Measurements from ENCODE around the gene CFDP1.
"Not testable (repeated sequence)": the region's sequence is repeated elsewhere in the genome, so short reads cannot be mapped to it uniquely, and the experiment has no call there.

Gene CFDP1

DNA sequence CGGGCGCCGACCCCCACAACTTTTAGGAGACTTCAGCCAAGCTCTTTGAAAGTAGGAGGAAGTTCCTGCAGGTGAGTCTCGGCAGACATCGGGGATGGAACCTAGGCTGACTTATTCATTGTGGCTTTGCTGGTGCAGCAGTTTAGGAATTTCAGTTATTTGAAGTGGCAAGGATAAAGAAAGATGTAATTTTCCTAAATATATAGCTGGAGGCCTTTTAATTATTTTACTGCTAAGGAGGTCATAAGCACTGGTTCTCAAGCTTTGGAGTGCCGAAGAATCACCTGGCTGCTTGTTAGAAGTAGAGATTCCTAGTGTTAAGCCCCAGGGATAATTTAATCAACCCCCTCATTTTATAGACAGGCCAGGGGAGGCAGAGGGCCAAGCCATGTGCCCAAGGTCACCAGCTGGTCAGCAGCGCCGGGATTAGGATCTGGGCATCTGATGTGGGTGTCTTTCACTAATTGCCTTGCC is 152.9 kb downstream of the CFDP1 start:
- no peak for DNase-seq (ENCODE audit: low read depth, low spot score)
- ChIA-PET CTCF (interaction anchor here (1.1 to 2.1 kb wide), 2 partner anchors 47 to 82 kb away, joined by 4 to 8 read pairs; no protein-coding TSS in a partner anchor), POLR2A (no interaction called here)
- TF ChIP-seq, protein P1, sequence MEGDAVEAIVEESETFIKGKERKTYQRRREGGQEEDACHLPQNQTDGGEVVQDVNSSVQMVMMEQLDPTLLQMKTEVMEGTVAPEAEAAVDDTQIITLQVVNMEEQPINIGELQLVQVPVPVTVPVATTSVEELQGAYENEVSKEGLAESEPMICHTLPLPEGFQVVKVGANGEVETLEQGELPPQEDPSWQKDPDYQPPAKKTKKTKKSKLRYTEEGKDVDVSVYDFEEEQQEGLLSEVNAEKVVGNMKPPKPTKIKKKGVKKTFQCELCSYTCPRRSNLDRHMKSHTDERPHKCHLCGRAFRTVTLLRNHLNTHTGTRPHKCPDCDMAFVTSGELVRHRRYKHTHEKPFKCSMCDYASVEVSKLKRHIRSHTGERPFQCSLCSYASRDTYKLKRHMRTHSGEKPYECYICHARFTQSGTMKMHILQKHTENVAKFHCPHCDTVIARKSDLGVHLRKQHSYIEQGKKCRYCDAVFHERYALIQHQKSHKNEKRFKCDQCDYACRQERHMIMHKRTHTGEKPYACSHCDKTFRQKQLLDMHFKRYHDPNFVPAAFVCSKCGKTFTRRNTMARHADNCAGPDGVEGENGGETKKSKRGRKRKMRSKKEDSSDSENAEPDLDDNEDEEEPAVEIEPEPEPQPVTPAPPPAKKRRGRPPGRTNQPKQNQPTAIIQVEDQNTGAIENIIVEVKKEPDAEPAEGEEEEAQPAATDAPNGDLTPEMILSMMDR (IDR thresholded peaks at IDR 0.05; ENCODE audit: insufficient read depth, low read length, missing control alignments), result no peak
- no peak overlapping the region for H3K4me3 ChIP-seq (ENCODE audit: low read depth, low read length)

GRCh38 chr16:75279305-75279704 is 154.0 kb downstream of the CFDP1 start:
- H3K4me3 ChIP-seq (ENCODE audit: low read depth, low read length), result no peak overlapping the region
- DNase-seq (ENCODE audit: low read depth, low spot score), result no peak
- CTCF ChIA-PET, result interaction anchor here (0.8 kb wide), 1 partner anchor 9 kb away, joined by 3 read pairs; no protein-coding TSS in a partner anchor
- TF ChIP-seq, protein P1 (IDR thresholded peaks at IDR 0.05; ENCODE audit: insufficient read depth, low read length, missing control alignments), result no peak
- POLR2A ChIA-PET, result no interaction called here

DNA sequence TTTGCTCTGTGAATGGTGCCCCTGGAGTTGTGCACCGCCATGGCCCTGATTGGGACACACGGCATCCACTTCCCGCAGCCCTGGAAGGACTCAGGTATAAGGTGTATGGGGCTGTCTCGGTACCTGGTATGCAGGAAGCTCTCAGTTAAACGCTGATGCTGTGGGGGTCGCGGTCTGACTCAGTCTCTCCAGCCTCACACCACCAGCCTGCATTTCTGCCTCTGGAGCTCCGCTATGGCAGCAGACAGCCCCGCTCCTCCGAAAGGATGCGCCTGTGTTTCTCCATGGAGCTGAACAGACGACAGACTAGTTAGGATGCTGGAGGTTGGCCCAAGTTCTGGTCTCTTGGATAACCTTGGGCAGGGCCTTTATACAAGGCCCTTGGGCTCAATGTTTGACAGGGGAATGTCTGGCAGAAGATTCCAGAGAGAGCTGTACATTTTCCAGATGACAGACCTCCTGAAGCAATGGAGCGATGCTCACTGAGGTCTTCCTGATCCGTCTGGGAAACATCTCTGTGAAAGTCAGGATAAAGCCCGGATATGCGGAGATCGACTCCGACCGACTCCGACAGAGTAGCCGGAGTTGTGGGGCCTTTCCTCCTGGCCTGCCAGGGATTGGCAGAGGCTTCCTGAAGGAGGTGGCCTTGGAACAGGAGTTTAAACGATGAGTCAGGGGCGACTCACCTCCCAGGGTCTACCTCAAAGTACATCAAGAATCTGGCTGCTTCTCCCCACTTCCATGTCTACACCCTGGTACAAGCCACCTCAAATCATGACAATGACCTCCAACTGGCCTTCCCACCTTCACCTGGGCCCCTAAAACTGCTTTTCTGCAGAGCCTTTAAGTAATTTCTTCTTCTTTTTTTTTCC is 160.0 kb downstream of the CFDP1 start:
- CTCF ChIA-PET, result interaction anchor here (0.6 to 1.1 kb wide), 3 partner anchors 19 to 131 kb away, joined by 3 read pairs; no protein-coding TSS in a partner anchor
- H3K4me3 ChIP-seq (ENCODE audit: low read depth, low read length), result no peak overlapping the region
- POLR2A ChIA-PET, result no interaction called here
- TF ChIP-seq, protein P1 (IDR thresholded peaks at IDR 0.05; ENCODE audit: insufficient read depth, low read length, missing control alignments), result no peak
- DNase-seq (ENCODE audit: low read depth, low spot score), result no peak

- POLR2A ChIA-PET; DNase-seq (ENCODE audit: low read depth, low spot score); H3K4me3 ChIP-seq (ENCODE audit: low read depth, low read length): not testable (repeated sequence)
- CTCF ChIA-PET, result interaction anchor here (0.6 to 1.1 kb wide), 3 partner anchors 18 to 132 kb away, joined by 3 read pairs; no protein-coding TSS in a partner anchor
Measured at GRCh38 chr16:75272629-75273028, 160.7 kb downstream of the CFDP1 start.

- POLR2A ChIA-PET, result no interaction called here
- no peak for DNase-seq (ENCODE audit: low read depth, low spot score)
- TF ChIP-seq, protein P1 (IDR thresholded peaks at IDR 0.05; ENCODE audit: insufficient read depth, low read length, missing control alignments), result no peak
- H3K4me3 ChIP-seq (ENCODE audit: low read depth, low read length), result no peak overlapping the region
- CTCF ChIA-PET, result interaction anchor here (1.1 kb wide), 1 partner anchor 38 kb away, joined by 3 read pairs; no protein-coding TSS in a partner anchor
Measured at GRCh38 chr16:75272097-75272551, 161.2 kb downstream of the CFDP1 start.

GRCh38 chr16:75271441-75272096 is 161.7 kb downstream of the CFDP1 start:
- no peak for DNase-seq (ENCODE audit: low read depth, low spot score)
- no peak overlapping the region for H3K4me3 ChIP-seq (ENCODE audit: low read depth, low read length)
- ChIA-PET POLR2A (no interaction called here), CTCF (interaction anchor here (1.1 kb wide), 1 partner anchor 38 kb away, joined by 3 read pairs; no protein-coding TSS in a partner anchor)
- TF ChIP-seq, protein P1 (IDR thresholded peaks at IDR 0.05; ENCODE audit: insufficient read depth, low read length, missing control alignments), result no peak

- CTCF ChIA-PET; H3K4me3 ChIP-seq (ENCODE audit: low read depth, low read length); DNase-seq (ENCODE audit: low read depth, low spot score): not testable (repeated sequence)
- POLR2A ChIA-PET, result interaction anchor here (1.2 kb wide), 1 partner anchor 17 kb away, joined by 3 read pairs; no protein-coding TSS in a partner anchor
Measured at GRCh38 chr16:75269358-75269757, 163.9 kb downstream of the CFDP1 start.

Measured in AG04449 (cell line).